Measurements from ENCODE around the gene TENT5C.
A peak's percentile ranks its signal among the peaks of the same experiment; 100 is the strongest.

Gene TENT5C

DNA sequence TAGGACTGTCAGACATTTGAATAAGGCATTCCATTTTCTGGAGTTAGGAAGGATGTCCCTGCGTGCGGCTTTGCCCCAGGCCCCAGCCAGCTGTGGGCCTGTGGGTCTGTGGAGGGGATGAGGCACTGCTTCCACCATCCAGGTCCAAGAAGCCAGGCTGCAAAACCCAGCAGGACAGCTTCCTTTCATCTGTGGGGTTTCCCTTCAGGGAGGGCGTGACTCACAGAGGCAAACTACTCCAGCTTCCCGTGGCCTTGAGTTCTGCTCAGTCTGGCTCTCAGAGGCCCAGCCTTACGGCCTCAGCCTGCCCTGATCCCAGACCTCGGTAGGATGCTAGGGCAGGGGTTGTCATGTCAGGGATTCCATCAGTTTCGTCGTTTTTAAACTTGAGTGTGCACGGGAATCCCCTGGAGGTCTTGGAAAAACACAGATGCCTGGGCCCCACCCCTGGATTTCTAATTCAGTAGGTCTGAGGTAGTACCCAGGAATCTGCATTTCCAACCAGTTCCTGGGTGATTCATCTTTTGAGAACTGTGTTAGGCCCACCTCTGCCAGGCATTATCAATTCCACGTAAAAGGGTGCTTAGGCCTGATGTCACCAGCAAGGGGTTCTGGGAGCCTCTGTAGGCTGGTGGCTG lies 32.3 kb upstream of the TENT5C start:
- H3K9me3 ChIP-seq (ENCODE audit: control insufficient read depth, insufficient read depth, low read depth, low read length): no peaks in the 10 kb centered on the region
- no peak overlapping the region for H3K27ac ChIP-seq (ENCODE audit: extremely low read depth, low read depth, low read length)
- no peaks in the 10 kb centered on the region for H3K36me3 ChIP-seq (ENCODE audit: control insufficient read depth in 2 of 2, insufficient read depth in 1 of 2, low read length in 2 of 2)
- POLR2A ChIA-PET: no interaction called here
- no peaks in the 10 kb centered on the region for H3K4me1 ChIP-seq (ENCODE audit: control insufficient read depth, insufficient read depth, low read length)
- TF ChIP-seq YY1 (tag by site-specific recombination; IDR thresholded peaks at IDR 0.05): no peak
- no peak for TF ChIP-seq FEZF1 (tag by site-specific recombination; IDR thresholded peaks at IDR 0.05)
- TF ChIP-seq ZNF510 (tag by site-specific recombination; IDR thresholded peaks at IDR 0.05; ENCODE audit: insufficient replicate concordance): no peak
- no peak for TF ChIP-seq ZNF660 (tag by site-specific recombination; IDR thresholded peaks at IDR 0.05)
- TF ChIP-seq GLI2 (tag by site-specific recombination; IDR thresholded peaks at IDR 0.05; ENCODE audit: borderline replicate concordance, low read depth): no peak
- peak; percentile 65 for TF ChIP-seq ZBTB20 (tag by site-specific recombination; IDR thresholded peaks at IDR 0.05)
- TF ChIP-seq ZNF544 (tag by site-specific recombination; IDR thresholded peaks at IDR 0.05): no peak
- no peak for TF ChIP-seq MYNN (tag by site-specific recombination; IDR thresholded peaks at IDR 0.05; ENCODE audit: borderline replicate concordance)
- TF ChIP-seq ZSCAN30 (tag by site-specific recombination; IDR thresholded peaks at IDR 0.05): no peak
- no peak for TF ChIP-seq KLF1 (tag by site-specific recombination; IDR thresholded peaks at IDR 0.05)
- TF ChIP-seq ZIC2 (tag by site-specific recombination; IDR thresholded peaks at IDR 0.05): peak; percentile 68
- no peak overlapping the region for H3K4me3 ChIP-seq (ENCODE audit: low read depth, low read length)
- CTCF ChIA-PET: no interaction called here

DNA sequence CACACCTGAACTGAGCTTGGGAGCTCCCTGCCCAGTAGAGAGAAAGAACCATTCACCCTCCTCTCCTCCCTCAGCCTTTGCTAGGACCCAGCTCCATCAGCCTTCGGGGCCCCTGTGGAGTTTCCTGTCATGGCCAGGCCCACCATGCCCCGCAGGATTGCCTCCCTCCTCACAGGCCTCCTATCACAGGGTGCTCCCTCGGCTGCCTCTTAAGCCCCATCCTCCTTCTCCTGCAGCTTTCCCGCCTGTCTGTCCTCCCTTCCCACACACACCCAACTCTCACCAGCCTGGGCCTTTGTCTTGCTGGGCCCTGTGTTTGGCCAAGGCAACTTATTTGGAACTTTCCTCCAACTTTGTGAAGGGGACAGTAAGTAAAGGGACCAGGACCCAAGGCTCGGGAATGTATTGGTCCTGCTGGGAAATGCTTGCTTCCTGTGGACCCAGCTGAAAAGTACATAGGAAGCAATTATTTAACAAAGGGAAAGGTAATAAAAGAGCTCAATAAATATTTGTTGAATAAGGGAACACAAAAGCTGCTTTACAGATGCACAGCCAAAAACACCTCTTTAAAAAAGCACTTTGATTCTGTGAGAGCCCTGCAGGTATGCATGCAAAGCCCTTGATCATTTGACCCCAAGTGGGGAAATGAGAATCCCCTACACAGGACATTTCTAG lies 31.6 kb upstream of the TENT5C start:
- no peak overlapping the region for H3K27ac ChIP-seq (ENCODE audit: extremely low read depth, low read depth, low read length)
- no peak overlapping the region for H3K4me3 ChIP-seq (ENCODE audit: low read depth, low read length)
- no peaks in the 10 kb centered on the region for H3K4me1 ChIP-seq (ENCODE audit: control insufficient read depth, insufficient read depth, low read length)
- no peaks in the 10 kb centered on the region for H3K9me3 ChIP-seq (ENCODE audit: control insufficient read depth, insufficient read depth, low read depth, low read length)
- ChIA-PET CTCF (interaction anchor here (0.7 to 2.0 kb wide), 3 partner anchors 39 to 180 kb away, joined by 3 to 9 read pairs (median 6); no protein-coding TSS in a partner anchor), POLR2A (no interaction called here)
- H3K36me3 ChIP-seq (ENCODE audit: control insufficient read depth in 2 of 2, insufficient read depth in 1 of 2, low read length in 2 of 2): no peaks in the 10 kb centered on the region
- TF ChIP-seq, protein P1, sequence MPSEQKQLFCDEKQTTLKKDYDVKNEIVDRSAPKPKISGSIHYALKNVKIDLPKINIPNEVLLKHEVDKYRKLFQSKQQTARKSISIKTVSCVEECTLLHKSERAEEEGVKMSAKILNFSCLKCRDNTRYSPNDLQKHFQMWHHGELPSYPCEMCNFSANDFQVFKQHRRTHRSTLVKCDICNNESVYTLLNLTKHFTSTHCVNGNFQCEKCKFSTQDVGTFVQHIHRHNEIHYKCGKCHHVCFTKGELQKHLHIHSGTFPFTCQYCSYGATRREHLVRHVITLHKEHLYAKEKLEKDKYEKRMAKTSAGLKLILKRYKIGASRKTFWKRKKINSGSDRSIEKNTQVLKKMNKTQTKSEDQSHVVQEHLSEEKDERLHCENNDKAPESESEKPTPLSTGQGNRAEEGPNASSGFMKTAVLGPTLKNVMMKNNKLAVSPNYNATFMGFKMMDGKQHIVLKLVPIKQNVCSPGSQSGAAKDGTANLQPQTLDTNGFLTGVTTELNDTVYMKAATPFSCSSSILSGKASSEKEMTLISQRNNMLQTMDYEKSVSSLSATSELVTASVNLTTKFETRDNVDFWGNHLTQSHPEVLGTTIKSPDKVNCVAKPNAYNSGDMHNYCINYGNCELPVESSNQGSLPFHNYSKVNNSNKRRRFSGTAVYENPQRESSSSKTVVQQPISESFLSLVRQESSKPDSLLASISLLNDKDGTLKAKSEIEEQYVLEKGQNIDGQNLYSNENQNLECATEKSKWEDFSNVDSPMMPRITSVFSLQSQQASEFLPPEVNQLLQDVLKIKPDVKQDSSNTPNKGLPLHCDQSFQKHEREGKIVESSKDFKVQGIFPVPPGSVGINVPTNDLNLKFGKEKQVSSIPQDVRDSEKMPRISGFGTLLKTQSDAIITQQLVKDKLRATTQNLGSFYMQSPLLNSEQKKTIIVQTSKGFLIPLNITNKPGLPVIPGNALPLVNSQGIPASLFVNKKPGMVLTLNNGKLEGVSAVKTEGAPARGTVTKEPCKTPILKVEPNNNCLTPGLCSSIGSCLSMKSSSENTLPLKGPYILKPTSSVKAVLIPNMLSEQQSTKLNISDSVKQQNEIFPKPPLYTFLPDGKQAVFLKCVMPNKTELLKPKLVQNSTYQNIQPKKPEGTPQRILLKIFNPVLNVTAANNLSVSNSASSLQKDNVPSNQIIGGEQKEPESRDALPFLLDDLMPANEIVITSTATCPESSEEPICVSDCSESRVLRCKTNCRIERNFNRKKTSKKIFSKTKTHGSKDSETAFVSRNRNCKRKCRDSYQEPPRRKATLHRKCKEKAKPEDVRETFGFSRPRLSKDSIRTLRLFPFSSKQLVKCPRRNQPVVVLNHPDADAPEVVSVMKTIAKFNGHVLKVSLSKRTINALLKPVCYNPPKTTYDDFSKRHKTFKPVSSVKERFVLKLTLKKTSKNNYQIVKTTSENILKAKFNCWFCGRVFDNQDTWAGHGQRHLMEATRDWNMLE (tag by site-specific recombination; conservative IDR thresholded peaks at IDR 0.05; ENCODE audit: low read depth): no peak
- no peak for TF ChIP-seq YY1 (tag by site-specific recombination; IDR thresholded peaks at IDR 0.05)
- no peak for TF ChIP-seq BCL11B (tag by site-specific recombination; IDR thresholded peaks at IDR 0.05; ENCODE audit: low read depth)
- TF ChIP-seq ZNF549 (tag by site-specific recombination; IDR thresholded peaks at IDR 0.05): no peak
- no peak for TF ChIP-seq SETDB1 (IDR thresholded peaks at IDR 0.05; ENCODE audit: insufficient read length, low read length)
- no peak for TF ChIP-seq ZFP41 (tag by site-specific recombination; IDR thresholded peaks at IDR 0.05; ENCODE audit: borderline replicate concordance)
- TF ChIP-seq MZF1 (tag by site-specific recombination; IDR thresholded peaks at IDR 0.05; ENCODE audit: borderline replicate concordance): no peak
- TF ChIP-seq, protein P2, sequence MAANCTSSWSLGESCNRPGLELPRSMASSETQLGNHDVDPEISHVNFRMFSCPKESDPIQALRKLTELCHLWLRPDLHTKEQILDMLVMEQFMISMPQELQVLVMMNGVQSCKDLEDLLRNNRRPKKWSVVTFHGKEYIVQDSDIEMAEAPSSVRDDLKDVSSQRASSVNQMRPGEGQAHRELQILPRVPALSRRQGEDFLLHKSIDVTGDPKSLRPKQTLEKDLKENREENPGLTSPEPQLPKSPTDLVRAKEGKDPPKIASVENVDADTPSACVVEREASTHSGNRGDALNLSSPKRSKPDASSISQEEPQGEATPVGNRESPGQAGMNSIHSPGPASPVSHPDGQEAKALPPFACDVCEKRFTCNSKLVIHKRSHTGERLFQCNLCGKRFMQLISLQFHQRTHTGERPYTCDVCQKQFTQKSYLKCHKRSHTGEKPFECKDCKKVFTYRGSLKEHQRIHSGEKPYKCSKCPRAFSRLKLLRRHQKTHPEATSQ (tag by site-specific recombination; IDR thresholded peaks at IDR 0.05): no peak
- TF ChIP-seq ZBTB8A (tag by site-specific recombination; IDR thresholded peaks at IDR 0.05): no peak
- no peak for TF ChIP-seq ZNF114 (tag by site-specific recombination; IDR thresholded peaks at IDR 0.05)
- no peak for TF ChIP-seq ZNF610 (tag by site-specific recombination; IDR thresholded peaks at IDR 0.05; ENCODE audit: borderline replicate concordance)
- no peak for TF ChIP-seq ZNF157 (tag by site-specific recombination; IDR thresholded peaks at IDR 0.05)
- TF ChIP-seq ZFP37 (tag by site-specific recombination; IDR thresholded peaks at IDR 0.05): no peak
- no peak for TF ChIP-seq ZNF664 (tag by site-specific recombination; IDR thresholded peaks at IDR 0.05)
- TF ChIP-seq, protein P3, sequence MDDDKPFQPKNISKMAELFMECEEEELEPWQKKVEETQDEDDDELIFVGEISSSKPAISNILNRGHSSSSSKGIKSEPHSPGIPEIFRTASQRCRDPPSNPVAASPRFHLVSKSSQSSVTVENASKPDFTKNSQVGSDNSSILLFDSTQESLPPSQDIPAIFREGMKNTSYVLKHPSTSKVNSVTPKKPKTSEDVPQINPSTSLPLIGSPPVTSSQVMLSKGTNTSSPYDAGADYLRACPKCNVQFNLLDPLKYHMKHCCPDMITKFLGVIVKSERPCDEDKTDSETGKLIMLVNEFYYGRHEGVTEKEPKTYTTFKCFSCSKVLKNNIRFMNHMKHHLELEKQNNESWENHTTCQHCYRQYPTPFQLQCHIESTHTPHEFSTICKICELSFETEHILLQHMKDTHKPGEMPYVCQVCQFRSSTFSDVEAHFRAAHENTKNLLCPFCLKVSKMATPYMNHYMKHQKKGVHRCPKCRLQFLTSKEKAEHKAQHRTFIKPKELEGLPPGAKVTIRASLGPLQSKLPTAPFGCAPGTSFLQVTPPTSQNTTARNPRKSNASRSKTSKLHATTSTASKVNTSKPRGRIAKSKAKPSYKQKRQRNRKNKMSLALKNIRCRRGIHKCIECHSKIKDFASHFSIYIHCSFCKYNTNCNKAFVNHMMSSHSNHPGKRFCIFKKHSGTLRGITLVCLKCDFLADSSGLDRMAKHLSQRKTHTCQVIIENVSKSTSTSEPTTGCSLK (tag by site-specific recombination; IDR thresholded peaks at IDR 0.05): no peak

Measured in HEK293 (cell line).